ENCODE measurements around the gene AADACL4.

Gene AADACL4

GRCh38 chr1:12614402-12615158 lies 29.3 kb upstream of the AADACL4 start:
- H3K4me1 ChIP-seq (ENCODE audit: insufficient read depth, low read length): peaks cover 38% of the 10 kb centered on the region
- peak overlapping the region; percentile 34 for H3K9ac ChIP-seq (ENCODE audit: low read length)
- peak overlapping the region; percentile 97 for H3K27ac ChIP-seq (ENCODE audit: low read depth, low read length)
- H3K27me3 ChIP-seq (ENCODE audit: control insufficient read depth in 1 of 2, insufficient read depth in 2 of 2, low read length in 2 of 2): no peaks in the 10 kb centered on the region
- no peaks in the 10 kb centered on the region for H3K9me3 ChIP-seq (ENCODE audit: low read length)
- peaks cover 18% of the 10 kb centered on the region for H3K36me3 ChIP-seq (ENCODE audit: insufficient read depth, low read length)
- peak overlapping the region in 1 of 2 donors; percentile 82 for H3K4me3 ChIP-seq (ENCODE audit: low read depth in 1 of 2, low read length in 2 of 2)

- peak overlapping the region; percentile 59 to 82 for H3K4me3 ChIP-seq (ENCODE audit: low read depth in 1 of 2, low read length in 2 of 2)
- peak overlapping the region; percentile 88 for H3K9ac ChIP-seq (ENCODE audit: low read length)
- H3K36me3 ChIP-seq (ENCODE audit: insufficient read depth, low read length): peaks cover 18% of the 10 kb centered on the region
- peak overlapping the region; percentile 97 for H3K27ac ChIP-seq (ENCODE audit: low read depth, low read length)
- no peaks in the 10 kb centered on the region for H3K9me3 ChIP-seq (ENCODE audit: low read length)
- peaks cover 46% of the 10 kb centered on the region for H3K4me1 ChIP-seq (ENCODE audit: insufficient read depth, low read length)
- H3K27me3 ChIP-seq (ENCODE audit: control insufficient read depth in 1 of 2, insufficient read depth in 2 of 2, low read length in 2 of 2): no peaks in the 10 kb centered on the region
These were observed 28.6 kb upstream of the AADACL4 start for GRCh38 chr1:12615159-12615864.

- no peaks in the 10 kb centered on the region for H3K9me3 ChIP-seq (ENCODE audit: low read length)
- peaks cover 49% of the 10 kb centered on the region for H3K4me1 ChIP-seq (ENCODE audit: insufficient read depth, low read length)
- H3K9ac ChIP-seq (ENCODE audit: low read length): peak overlapping the region; percentile 88
- H3K27ac ChIP-seq (ENCODE audit: low read depth, low read length): peak overlapping the region; percentile 97
- H3K4me3 ChIP-seq (ENCODE audit: low read depth in 1 of 2, low read length in 2 of 2): peak overlapping the region; percentile 59 to 82
- H3K27me3 ChIP-seq (ENCODE audit: control insufficient read depth in 1 of 2, insufficient read depth in 2 of 2, low read length in 2 of 2): no peaks in the 10 kb centered on the region
- H3K36me3 ChIP-seq (ENCODE audit: insufficient read depth, low read length): peaks cover 18% of the 10 kb centered on the region
These were observed 27.8 kb upstream of the AADACL4 start for GRCh38 chr1:12615865-12616708.

GRCh38 chr1:12616709-12617373 lies 27.0 kb upstream of the AADACL4 start:
- Histone ChIP-seq H3K27ac (ENCODE audit: low read depth, low read length) (peak overlapping the region; percentile 97), H3K27me3 (ENCODE audit: control insufficient read depth in 1 of 2, insufficient read depth in 2 of 2, low read length in 2 of 2) (no peaks in the 10 kb centered on the region), H3K36me3 (ENCODE audit: insufficient read depth, low read length) (peaks cover 18% of the 10 kb centered on the region), H3K4me3 (ENCODE audit: low read depth in 1 of 2, low read length in 2 of 2) (peak overlapping the region; percentile 59 to 82), H3K9me3 (ENCODE audit: low read length) (no peaks in the 10 kb centered on the region), H3K9ac (ENCODE audit: low read length) (peak overlapping the region; percentile 88), H3K4me1 (ENCODE audit: insufficient read depth, low read length) (peaks cover 54% of the 10 kb centered on the region)

GRCh38 chr1:12617511-12617900 lies 26.4 kb upstream of the AADACL4 start:
- H3K9ac ChIP-seq (ENCODE audit: low read length): peak overlapping the region; percentile 88
- H3K36me3 ChIP-seq (ENCODE audit: insufficient read depth, low read length): peaks cover 12% of the 10 kb centered on the region
- H3K27me3 ChIP-seq (ENCODE audit: control insufficient read depth in 1 of 2, insufficient read depth in 2 of 2, low read length in 2 of 2): no peaks in the 10 kb centered on the region
- H3K4me1 ChIP-seq (ENCODE audit: insufficient read depth, low read length): peaks cover 60% of the 10 kb centered on the region
- H3K4me3 ChIP-seq (ENCODE audit: low read depth in 1 of 2, low read length in 2 of 2): peak overlapping the region; percentile 59 to 82
- no peaks in the 10 kb centered on the region for H3K9me3 ChIP-seq (ENCODE audit: low read length)
- peak overlapping the region; percentile 97 for H3K27ac ChIP-seq (ENCODE audit: low read depth, low read length)

GRCh38 chr1:12617901-12618660 lies 25.8 kb upstream of the AADACL4 start, which contains the start of gene DHRS3:
DHRS3 (minus strand) TSS chr1:12618210; CDS start chr1:12617348, 862 bp downstream.
- peak within 1 kb of the TSS; percentile 59 to 82 for H3K4me3 ChIP-seq (ENCODE audit: low read depth in 1 of 2, low read length in 2 of 2)
- H3K27ac ChIP-seq (ENCODE audit: low read depth, low read length): peak within 1 kb of the TSS; percentile 97
- H3K27me3 ChIP-seq (ENCODE audit: control insufficient read depth in 1 of 2, insufficient read depth in 2 of 2, low read length in 2 of 2): no peaks in the 10 kb centered on the region
- peak within 1 kb of the TSS; percentile 88 for H3K9ac ChIP-seq (ENCODE audit: low read length)
- peaks cover 6% of the 10 kb centered on the region for H3K36me3 ChIP-seq (ENCODE audit: insufficient read depth, low read length)
- H3K4me1 ChIP-seq (ENCODE audit: insufficient read depth, low read length): peaks cover 64% of the 10 kb centered on the region
- no peaks in the 10 kb centered on the region for H3K9me3 ChIP-seq (ENCODE audit: low read length)

GRCh38 chr1:12618661-12618964 lies 25.3 kb upstream of the AADACL4 start:
- Histone ChIP-seq H3K9me3 (ENCODE audit: low read length) (no peaks in the 10 kb centered on the region), H3K9ac (ENCODE audit: low read length) (peak overlapping the region; percentile 88), H3K4me3 (ENCODE audit: low read depth in 1 of 2, low read length in 2 of 2) (peak overlapping the region; percentile 59 to 82), H3K4me1 (ENCODE audit: insufficient read depth, low read length) (peaks cover 62% of the 10 kb centered on the region), H3K27ac (ENCODE audit: low read depth, low read length) (peak overlapping the region; percentile 97), H3K36me3 (ENCODE audit: insufficient read depth, low read length) (peaks cover 1% of the 10 kb centered on the region), H3K27me3 (ENCODE audit: control insufficient read depth in 1 of 2, insufficient read depth in 2 of 2, low read length in 2 of 2) (no peaks in the 10 kb centered on the region)

- H3K9ac ChIP-seq (ENCODE audit: low read length): peak overlapping the region; percentile 88
- no peaks in the 10 kb centered on the region for H3K9me3 ChIP-seq (ENCODE audit: low read length)
- peak overlapping the region; percentile 97 for H3K27ac ChIP-seq (ENCODE audit: low read depth, low read length)
- H3K27me3 ChIP-seq (ENCODE audit: control insufficient read depth in 1 of 2, insufficient read depth in 2 of 2, low read length in 2 of 2): no peaks in the 10 kb centered on the region
- H3K4me1 ChIP-seq (ENCODE audit: insufficient read depth, low read length): peaks cover 58% of the 10 kb centered on the region
- no peaks in the 10 kb centered on the region for H3K36me3 ChIP-seq (ENCODE audit: insufficient read depth, low read length)
- peak overlapping the region; percentile 59 to 82 for H3K4me3 ChIP-seq (ENCODE audit: low read depth in 1 of 2, low read length in 2 of 2)
These were observed 24.7 kb upstream of the AADACL4 start for GRCh38 chr1:12618965-12619791.

- Histone ChIP-seq H3K9me3 (ENCODE audit: low read length) (no peaks in the 10 kb centered on the region), H3K27ac (ENCODE audit: low read depth, low read length) (peak overlapping the region; percentile 97), H3K36me3 (ENCODE audit: insufficient read depth, low read length) (no peaks in the 10 kb centered on the region), H3K9ac (ENCODE audit: low read length) (peak overlapping the region; percentile 88), H3K4me1 (ENCODE audit: insufficient read depth, low read length) (peaks cover 51% of the 10 kb centered on the region), H3K27me3 (ENCODE audit: control insufficient read depth in 1 of 2, insufficient read depth in 2 of 2, low read length in 2 of 2) (no peaks in the 10 kb centered on the region), H3K4me3 (ENCODE audit: low read depth in 1 of 2, low read length in 2 of 2) (peak overlapping the region in 1 of 2 donors; percentile 82)
These were observed 23.9 kb upstream of the AADACL4 start for GRCh38 chr1:12619792-12620487.
